GM18517 (cell line): ENCODE measurements around the gene CPSF4L.
"Not testable (repeated sequence)": the region's sequence is repeated elsewhere in the genome, so short reads cannot be mapped to it uniquely, and the experiment has no call there.

Experiments
- ATAC-seq: cut with Tn5 transposase; IDR thresholded peaks from one replicate; pipeline ENCODE4 v1.9.1; 2021; ENCODE audit warnings: mild to moderate bottlenecking, moderate library complexity; ENCODE audit not compliant: unreplicated experiment

CPSF4L gene

GRCh38 chr17:73261617-73261951, at the start of gene CPSF4L:
CPSF4L (minus strand) TSS chr17:73261880; CDS start chr17:73261818, 62 bp downstream.
- no peak for ATAC-seq

GRCh38 chr17:73311428-73311780, 49.7 kb upstream of the CPSF4L start:
- ATAC-seq, result peak; percentile 13

- ATAC-seq, result no peak
Observed at GRCh38 chr17:73309727-73310596, 48.3 kb upstream of the CPSF4L start.

- ATAC-seq, result not testable (repeated sequence)
Observed at GRCh38 chr17:73308959-73309358, 47.3 kb upstream of the CPSF4L start.

- no peak for ATAC-seq
Observed at GRCh38 chr17:73308017-73308823, 46.5 kb upstream of the CPSF4L start.

- ATAC-seq, result no peak
Observed at GRCh38 chr17:73307130-73307529, 45.5 kb upstream of the CPSF4L start.

- no peak for ATAC-seq
Observed at GRCh38 chr17:73305845-73306836, 44.5 kb upstream of the CPSF4L start.

GRCh38 chr17:73304971-73305812, 43.5 kb upstream of the CPSF4L start:
- no peak for ATAC-seq

- ATAC-seq, result no peak
Observed at GRCh38 chr17:73304438-73304837, 42.8 kb upstream of the CPSF4L start.

GRCh38 chr17:73302189-73302588, 40.5 kb upstream of the CPSF4L start:
- ATAC-seq, result no peak

GRCh38 chr17:73301369-73301768, 39.7 kb upstream of the CPSF4L start:
- no peak for ATAC-seq

- ATAC-seq, result no peak
Observed at GRCh38 chr17:73300392-73300791, 38.7 kb upstream of the CPSF4L start.

GRCh38 chr17:73297934-73298861, 36.5 kb upstream of the CPSF4L start:
- peak; percentile 85 for ATAC-seq

GRCh38 chr17:73293480-73293911, 31.8 kb upstream of the CPSF4L start:
- ATAC-seq, result no peak

GRCh38 chr17:73293031-73293430, 31.4 kb upstream of the CPSF4L start:
- no peak for ATAC-seq

- ATAC-seq, result no peak
Observed at GRCh38 chr17:73292031-73292531, 30.4 kb upstream of the CPSF4L start.

- ATAC-seq, result peak; percentile 92
Observed at GRCh38 chr17:73291260-73291801, 29.7 kb upstream of the CPSF4L start.
